Esophagus muscularis mucosa (tissue), 4 donors: ENCODE data around the gene RFPL1.

ENCODE experiments used
- EP300 ChIP-seq: sonication (generic); formaldehyde crosslinking; IDR thresholded peaks from one replicate; pipeline ENCODE4 v1.6.1; 2017; ENCODE audit warnings: antibody characterized with exemption
- POLR2A ChIP-seq: fragments of 450-650 bp; IDR thresholded peaks from one replicate; pipeline ENCODE4 v1.6.1; 2017; ENCODE audit warnings: antibody characterized with exemption, moderate library complexity, mild to moderate bottlenecking, low read depth
- POLR2AphosphoS5 ChIP-seq, 2 donors: sonication (generic); formaldehyde crosslinking; IDR thresholded peaks; one replicate each; pipeline ENCODE4 v1.6.1; 2017; ENCODE audit warnings: antibody characterized with exemption in 2 of 2
- TF ChIP-seq, protein P1 (sequence below), 3 experiments: fragments of 200-600 bp in 2 of 3; fragments of 450-650 bp in 1 of 3; sonication (generic) in 2 of 3; IDR thresholded peaks; one replicate each; pipeline ENCODE4 v1.5.1; 2017 to 2019; ENCODE audit warnings: antibody characterized with exemption in 3 of 3, mild to moderate bottlenecking in 2 of 3, moderate library complexity in 1 of 3

GRCh38 chr22:29433856-29434255 is 4.5 kb upstream of the RFPL1 start:
- TF ChIP-seq, protein P1, sequence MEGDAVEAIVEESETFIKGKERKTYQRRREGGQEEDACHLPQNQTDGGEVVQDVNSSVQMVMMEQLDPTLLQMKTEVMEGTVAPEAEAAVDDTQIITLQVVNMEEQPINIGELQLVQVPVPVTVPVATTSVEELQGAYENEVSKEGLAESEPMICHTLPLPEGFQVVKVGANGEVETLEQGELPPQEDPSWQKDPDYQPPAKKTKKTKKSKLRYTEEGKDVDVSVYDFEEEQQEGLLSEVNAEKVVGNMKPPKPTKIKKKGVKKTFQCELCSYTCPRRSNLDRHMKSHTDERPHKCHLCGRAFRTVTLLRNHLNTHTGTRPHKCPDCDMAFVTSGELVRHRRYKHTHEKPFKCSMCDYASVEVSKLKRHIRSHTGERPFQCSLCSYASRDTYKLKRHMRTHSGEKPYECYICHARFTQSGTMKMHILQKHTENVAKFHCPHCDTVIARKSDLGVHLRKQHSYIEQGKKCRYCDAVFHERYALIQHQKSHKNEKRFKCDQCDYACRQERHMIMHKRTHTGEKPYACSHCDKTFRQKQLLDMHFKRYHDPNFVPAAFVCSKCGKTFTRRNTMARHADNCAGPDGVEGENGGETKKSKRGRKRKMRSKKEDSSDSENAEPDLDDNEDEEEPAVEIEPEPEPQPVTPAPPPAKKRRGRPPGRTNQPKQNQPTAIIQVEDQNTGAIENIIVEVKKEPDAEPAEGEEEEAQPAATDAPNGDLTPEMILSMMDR (IDR thresholded peaks at IDR 0.05), result no peak
- TF ChIP-seq POLR2A (no peak), EP300 (no peak), POLR2AphosphoS5 (IDR thresholded peaks at IDR 0.05) (no peak)
